B cell (primary cell): ENCODE results near the gene MRPL34. TPM values are rescaled to one million over a fixed set of nuclear protein-coding genes. Genes with fewer than 3 reads are reported as not detected.

Experiments used
- ATAC-seq: fragments of 200-7000 bp; cut with Tn5 transposase; one replicate; pipeline ENCODE4 v1.10.0; 2021; ENCODE audit warnings: low read depth, mild to moderate bottlenecking, moderate number of reproducible peaks, moderate library complexity
- CTCF ChIA-PET: fragments of 350-600 bp; sonication (Branson Sonifier 250); formaldehyde crosslinking; loops from one replicate; lab custom pipeline; 2021; ENCODE audit warnings: antibody characterized with exemption, inconsistent platforms; lab: Charles Lee
- POLR2A ChIA-PET: fragments of 350-600 bp; sonication (Branson Sonifier 250); formaldehyde crosslinking; loops from one replicate; lab custom pipeline; 2021; ENCODE audit warnings: antibody characterized with exemption; lab: Charles Lee
- DNase-seq: peaks from one replicate; pipeline ENCODE4 v3.0.0; 2013
- H2AFZ ChIP-seq: 2 replicates; pipeline ENCODE4 v1.6.1; 2012; ENCODE audit warnings: mild to moderate bottlenecking, low read depth, low read length; ENCODE audit not compliant: insufficient read depth, poor library complexity, severe bottlenecking
- H3K27ac ChIP-seq, 2 donors: 1 replicate in 1 of 2; 2 replicates in 1 of 2; pipeline ENCODE4 v1.5.1; 2012 to 2013; ENCODE audit warnings: low read length in 2 of 2, mild to moderate bottlenecking in 2 of 2, moderate library complexity in 1 of 2
- H3K27me3 ChIP-seq, 4 experiments: fragments of 200-600 bp in 1 of 4; sonication (generic) in 1 of 4; replicated peaks in 1 of 4; 1 replicate in 2 of 4; 2 replicates in 2 of 4; pipeline versions ENCODE4 v1.6.1 to v1.7.0; 2013 to 2016; ENCODE audit warnings: low read length in 3 of 4, mild to moderate bottlenecking in 2 of 4, mixed read lengths in 1 of 4, moderate library complexity in 1 of 4; ENCODE audit not compliant: insufficient read depth in 4 of 4, control insufficient read depth in 3 of 4; ENCODE audit errors: control extremely low read depth in 1 of 4
- H3K36me3 ChIP-seq, 2 experiments: replicated peaks in 1 of 2; 1 replicate in 1 of 2; 2 replicates in 1 of 2; pipeline versions ENCODE4 v1.6.1 to v1.7.1; 2013; ENCODE audit warnings: low read length in 1 of 2; ENCODE audit not compliant: insufficient read depth in 2 of 2, control insufficient read depth in 1 of 2; ENCODE audit errors: control extremely low read depth in 1 of 2, extremely low read depth in 1 of 2
- H3K4me1 ChIP-seq, 2 donors: fragments of 200-600 bp in 1 of 2; sonication (generic) in 1 of 2; 1 replicate in 1 of 2; 2 replicates in 1 of 2; pipeline versions ENCODE4 v1.5.1 to v1.6.1; 2013 to 2017; ENCODE audit warnings: low read length in 2 of 2; ENCODE audit not compliant: control insufficient read depth in 2 of 2, insufficient read depth in 2 of 2
- H3K4me2 ChIP-seq: replicated peaks from 2 replicates; pipeline ENCODE3; 2012; ENCODE audit warnings: mild to moderate bottlenecking, low read depth, low read length; ENCODE audit not compliant: poor library complexity, severe bottlenecking
- H3K4me3 ChIP-seq, 5 experiments: fragments of 200-600 bp in 1 of 5; sonication (generic) in 1 of 5; 1 replicate in 3 of 5; 2 replicates in 2 of 5; pipeline versions ENCODE4 v1.5.1 to v1.7.0; 2011 to 2016; ENCODE audit warnings: low read length in 4 of 5, mild to moderate bottlenecking in 4 of 5, low read depth in 2 of 5, control low read depth in 1 of 5, moderate library complexity in 1 of 5; ENCODE audit not compliant: insufficient read depth in 1 of 5; ENCODE audit errors: control extremely low read depth in 1 of 5, extremely low read depth in 1 of 5
- H3K79me2 ChIP-seq: fragments of 200-600 bp; sonication (generic); one replicate; pipeline ENCODE4 v1.6.0; 2016; ENCODE audit warnings: low read length; ENCODE audit not compliant: control insufficient read depth, insufficient read depth
- H3K9ac ChIP-seq: fragments of 200-600 bp; sonication (generic); 2 replicates; pipeline ENCODE4 v1.6.1; 2017; ENCODE audit warnings: mild to moderate bottlenecking, low read length, moderate library complexity
- H3K9me3 ChIP-seq, 3 donors: one replicate each; pipeline versions ENCODE4 v1.6.1 to v1.7.1; 2013; ENCODE audit warnings: low read length in 2 of 3; ENCODE audit not compliant: control insufficient read depth in 2 of 3, insufficient read depth in 1 of 3; ENCODE audit errors: control extremely low read depth in 1 of 3
- H4K20me1 ChIP-seq: 2 replicates; pipeline ENCODE4 v1.6.0; 2012; ENCODE audit warnings: mild to moderate bottlenecking, low read length; ENCODE audit not compliant: insufficient read depth, control insufficient read depth, poor library complexity, severe bottlenecking
- H3K27ac Mint-ChIP-seq: one replicate; pipeline ENCODE4 v1.8.0; 2021; ENCODE audit warnings: mixed read lengths
- H3K27me3 Mint-ChIP-seq: one replicate; pipeline ENCODE4 v1.8.0; 2021; ENCODE audit warnings: mixed read lengths
- H3K4me1 Mint-ChIP-seq: one replicate; pipeline ENCODE4 v1.8.0; 2021; ENCODE audit warnings: mixed read lengths
- H3K4me3 Mint-ChIP-seq: one replicate; pipeline ENCODE4 v1.8.0; 2021; ENCODE audit warnings: mixed read lengths
- H3K9me3 Mint-ChIP-seq: one replicate; pipeline ENCODE4 v1.8.0; 2022; ENCODE audit warnings: mixed read lengths; ENCODE audit not compliant: insufficient read depth
- CTCF ChIP-seq: fragments of 200-600 bp; IDR thresholded peaks from one replicate; pipeline ENCODE4 v1.8.0; 2022; ENCODE audit warnings: antibody characterized with exemption, mild to moderate bottlenecking
- EZH2 ChIP-seq: IDR thresholded peaks from 2 replicates; pipeline ENCODE4 v1.6.1; 2012; ENCODE audit warnings: borderline replicate concordance, low read depth, mild to moderate bottlenecking, moderate library complexity, low read length; ENCODE audit not compliant: insufficient read depth, poor library complexity, severe bottlenecking
- WGBS: methylation state at CpG from one replicate; pipeline ENCODE4 v1.1.5; 2013; ENCODE audit warnings: missing lambda C conversion rate; ENCODE audit not compliant: insufficient coverage; 5-methylcytosine and 5-hydroxymethylcytosine counted together
- intact Hi-C: fragments of 100-400 bp; cut with micrococcal nuclease; formaldehyde crosslinking; loops from one replicate; pipeline ENCODE4 v1.10.0; 2022
- polyA plus RNA-seq: library from polyadenylated mRNA; depleted of rRNA; stranded (reverse); fragments of >200 nt; gene quantifications from 2 replicates; pipeline ENCODE4 v1.2.3, GENCODE V29; 2012
- total RNA-seq, 2 donors: library from RNA; stranded (reverse); fragments of 120-200 nt in 1 of 2; gene quantifications; 1 replicate in 1 of 2; 2 replicates in 1 of 2; pipeline versions ENCODE4 v1.2.3 to v1.2.4, GENCODE V29; 2013 to 2022

MRPL34 gene
- total and polyA plus RNA-seq, 2 donors (not counting 1 experiment from before 2014, with no cell fraction given), result 16.5 to 45.7 TPM

- CTCF ChIA-PET, result interaction anchor here (0.7 to 1.4 kb wide), 5 partner anchors 9 to 261 kb away, joined by 3 to 4 read pairs (median 3); partner anchors contain the start of gene BABAM1
- peaks cover 65% of the 10 kb centered on the region for H3K79me2 ChIP-seq
- no peak for ATAC-seq
- Mint-ChIP-seq H3K4me1 (peaks cover 25% of the 10 kb centered on the region), H3K4me3 (no peak overlapping the region), H3K27me3 (no peaks in the 10 kb centered on the region), H3K27ac (no peak overlapping the region), H3K9me3 (no peaks in the 10 kb centered on the region)
- peaks cover 0 to 25% of the 10 kb centered on the region in 2 experiments for H3K36me3 ChIP-seq
- peaks cover 62% of the 10 kb centered on the region for H4K20me1 ChIP-seq
- WGBS, result 96% methylated on average over 20 of the region's 20 CpGs
- no peak overlapping the region for H3K4me2 ChIP-seq
- POLR2A ChIA-PET, result interaction anchor here (0.6 kb wide), 1 partner anchor 98 kb away, joined by 6 read pairs; no protein-coding TSS in a partner anchor
- no peak overlapping the region for H3K27ac ChIP-seq
- no peaks in the 10 kb centered on the region for H3K27me3 ChIP-seq
- H3K4me1 ChIP-seq, result peaks cover 9 to 19% of the 10 kb centered on the region in 2 donors
- no peak overlapping the region for H3K9ac ChIP-seq
- TF ChIP-seq CTCF, result no peak
- no peak for TF ChIP-seq EZH2
- H2AFZ ChIP-seq, result no peak overlapping the region
- no peaks in the 10 kb centered on the region for H3K9me3 ChIP-seq
- intact Hi-C loops, result no loop called here
- DNase-seq, result no peak
- no peak overlapping the region for H3K4me3 ChIP-seq
These were observed 6.8 kb downstream of the MRPL34 start for GRCh38 chr19:17312189-17313113.
